GM18505 (cell line): ENCODE results near the gene SLC35F6.

ENCODE experiments used
- ATAC-seq: cut with Tn5 transposase; IDR thresholded peaks from one replicate; pipeline ENCODE4 v1.9.1; 2021; ENCODE audit not compliant: unreplicated experiment
- POLR2A ChIP-seq: IDR thresholded peaks from 4 replicates; pipeline ENCODE4 v1.6.1; 2011; ENCODE audit warnings: borderline replicate concordance; ENCODE audit not compliant: insufficient read depth, insufficient read length; ENCODE audit errors: extremely low read depth

The SLC35F6 gene

DNA sequence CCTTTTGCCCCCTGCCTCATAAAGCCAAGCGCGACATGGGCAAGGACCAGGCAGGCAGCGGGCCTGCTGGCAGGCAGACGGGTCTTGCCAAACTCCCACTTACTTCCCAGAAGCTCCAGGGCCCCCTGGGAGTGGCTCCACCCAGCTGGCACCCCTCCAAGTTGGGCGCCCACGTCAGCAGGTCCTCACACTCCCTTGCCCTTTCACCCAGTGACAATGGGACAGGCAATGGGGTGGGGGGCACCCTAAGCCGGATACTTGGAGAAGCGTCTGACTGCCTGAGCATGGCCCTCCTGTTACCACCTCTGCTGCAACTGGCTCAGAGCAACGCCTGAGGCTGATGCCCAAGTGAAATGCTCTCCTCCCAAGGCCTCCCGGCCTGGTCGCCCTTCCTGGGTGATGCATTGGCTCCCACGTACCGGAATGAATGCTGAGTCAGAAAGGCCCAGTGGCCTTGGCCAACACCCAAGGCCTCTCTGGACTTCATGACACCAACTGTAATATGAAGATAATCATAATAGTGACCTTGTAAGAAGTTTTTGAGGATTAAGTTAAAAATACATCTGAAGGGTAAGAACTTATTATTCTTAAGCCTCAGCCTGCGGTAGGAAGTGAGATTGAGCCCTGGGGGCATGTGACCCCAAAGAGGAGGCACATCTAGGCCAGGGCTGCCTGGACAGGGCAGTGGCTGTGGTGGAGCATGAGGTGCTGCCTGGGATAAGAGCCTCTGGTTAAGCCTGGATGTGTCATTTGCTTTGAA is 39.9 kb upstream of the SLC35F6 start:
- ATAC-seq = no peak
- no peak for TF ChIP-seq POLR2A

GRCh38 chr2:26724784-26725520 is 39.1 kb upstream of the SLC35F6 start:
- no peak for TF ChIP-seq POLR2A
- no peak for ATAC-seq

GRCh38 chr2:26725521-26725820 is 38.6 kb upstream of the SLC35F6 start:
- ATAC-seq = no peak
- no peak for TF ChIP-seq POLR2A

GRCh38 chr2:26726228-26726627 is 37.9 kb upstream of the SLC35F6 start:
- TF ChIP-seq POLR2A = no peak
- no peak for ATAC-seq

DNA sequence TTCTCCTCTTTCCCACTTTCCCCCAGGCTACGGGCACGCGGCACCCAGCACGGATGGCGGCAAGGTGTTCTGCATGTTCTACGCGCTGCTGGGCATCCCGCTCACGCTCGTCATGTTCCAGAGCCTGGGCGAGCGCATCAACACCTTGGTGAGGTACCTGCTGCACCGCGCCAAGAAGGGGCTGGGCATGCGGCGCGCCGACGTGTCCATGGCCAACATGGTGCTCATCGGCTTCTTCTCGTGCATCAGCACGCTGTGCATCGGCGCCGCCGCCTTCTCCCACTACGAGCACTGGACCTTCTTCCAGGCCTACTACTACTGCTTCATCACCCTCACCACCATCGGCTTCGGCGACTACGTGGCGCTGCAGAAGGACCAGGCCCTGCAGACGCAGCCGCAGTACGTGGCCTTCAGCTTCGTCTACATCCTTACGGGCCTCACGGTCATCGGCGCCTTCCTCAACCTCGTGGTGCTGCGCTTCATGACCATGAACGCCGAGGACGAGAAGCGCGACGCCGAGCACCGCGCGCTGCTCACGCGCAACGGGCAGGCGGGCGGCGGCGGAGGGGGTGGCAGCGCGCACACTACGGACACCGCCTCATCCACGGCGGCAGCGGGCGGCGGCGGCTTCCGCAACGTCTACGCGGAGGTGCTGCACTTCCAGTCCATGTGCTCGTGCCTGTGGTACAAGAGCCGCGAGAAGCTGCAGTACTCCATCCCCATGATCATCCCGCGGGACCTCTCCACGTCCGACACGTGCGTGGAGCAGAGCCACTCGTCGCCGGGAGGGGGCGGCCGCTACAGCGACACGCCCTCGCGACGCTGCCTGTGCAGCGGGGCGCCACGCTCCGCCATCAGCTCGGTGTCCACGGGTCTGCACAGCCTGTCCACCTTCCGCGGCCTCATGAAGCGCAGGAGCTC is 36.2 kb upstream of the SLC35F6 start:
- no peak for ATAC-seq
- TF ChIP-seq POLR2A = no peak

DNA sequence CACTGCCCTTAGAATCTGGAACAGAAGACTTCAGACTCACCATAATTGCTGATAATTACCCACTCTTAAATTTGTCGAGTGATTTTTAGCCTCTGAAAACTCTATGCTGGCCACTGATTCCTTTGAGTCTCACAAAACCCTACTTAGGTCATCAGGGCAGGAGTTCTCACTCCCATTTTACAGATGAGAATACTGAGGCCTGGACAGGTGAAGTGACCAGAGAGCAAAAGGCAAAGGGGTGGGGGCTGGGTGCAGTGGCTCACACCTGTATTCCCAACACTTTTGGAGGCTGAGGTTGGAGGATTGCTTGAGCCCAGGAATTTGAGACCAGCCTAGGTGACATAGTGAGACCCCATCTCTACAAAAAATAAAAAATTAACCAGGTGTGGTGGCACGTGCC is 34.8 kb upstream of the SLC35F6 start:
- ATAC-seq = no peak
- TF ChIP-seq POLR2A = no peak

GRCh38 chr2:26730549-26731344 is 33.3 kb upstream of the SLC35F6 start:
- TF ChIP-seq POLR2A = no peak
- ATAC-seq = no peak

DNA sequence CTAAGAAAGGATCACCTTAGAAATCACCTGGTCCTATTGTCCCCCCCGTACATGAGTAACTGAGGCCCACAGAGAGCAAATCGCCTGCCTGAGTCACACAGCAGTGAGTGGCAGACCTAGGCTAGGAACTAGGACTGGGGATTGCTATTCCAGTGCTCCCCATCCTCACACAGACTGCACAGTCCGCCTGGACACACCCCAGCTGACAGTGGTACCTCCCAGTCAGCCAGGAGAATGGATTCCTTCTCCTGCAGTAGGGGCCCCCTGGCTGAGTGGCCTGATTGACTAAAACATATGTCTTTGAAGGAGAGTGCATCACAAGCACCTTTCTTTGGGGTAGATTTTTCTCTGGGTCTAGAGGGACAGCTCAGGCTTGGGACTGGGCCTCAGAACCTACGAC is 32.4 kb upstream of the SLC35F6 start:
- TF ChIP-seq POLR2A = no peak
- no peak for ATAC-seq

DNA sequence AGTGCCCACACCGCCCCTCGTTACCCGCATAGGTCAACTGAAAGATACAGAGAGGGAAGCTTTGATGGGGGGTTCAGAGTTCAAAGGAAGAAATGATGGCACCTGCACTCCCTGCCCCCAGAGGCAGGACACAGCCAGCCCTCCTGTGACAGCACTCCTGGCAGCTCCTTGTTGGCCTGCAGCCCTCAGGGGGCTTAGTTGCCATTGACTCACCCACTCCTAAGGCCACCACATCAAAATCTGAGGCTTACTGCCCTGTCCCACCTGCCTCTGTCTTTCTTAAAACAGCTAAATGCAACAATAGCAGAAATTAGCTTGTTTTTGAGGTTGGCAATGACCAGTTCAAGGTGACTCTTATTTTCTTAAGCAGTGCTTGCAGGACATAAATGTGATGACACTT is 31.6 kb upstream of the SLC35F6 start:
- TF ChIP-seq POLR2A = no peak
- no peak for ATAC-seq

DNA sequence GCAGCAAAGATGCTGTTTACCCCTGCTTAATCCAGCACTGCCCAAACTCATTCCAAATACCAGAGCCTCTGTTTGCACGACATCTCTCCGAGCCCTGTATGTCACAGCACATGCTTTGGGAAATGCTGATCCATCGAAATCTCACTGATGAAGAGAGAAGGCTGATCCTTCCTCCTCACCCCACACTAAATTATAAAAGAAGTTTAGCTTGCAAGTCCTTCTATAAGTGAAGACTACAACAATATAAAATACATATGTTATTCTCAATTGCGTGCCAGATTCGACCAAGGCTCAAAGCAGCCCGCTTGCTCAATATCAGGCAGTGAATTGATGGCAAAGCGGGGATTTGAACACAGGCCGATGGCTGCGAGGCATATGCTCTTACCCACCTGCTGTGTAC is 30.7 kb upstream of the SLC35F6 start:
- no peak for ATAC-seq
- no peak for TF ChIP-seq POLR2A

GRCh38 chr2:26735097-26735496 is 29.0 kb upstream of the SLC35F6 start:
- ATAC-seq = no peak
- no peak for TF ChIP-seq POLR2A

DNA sequence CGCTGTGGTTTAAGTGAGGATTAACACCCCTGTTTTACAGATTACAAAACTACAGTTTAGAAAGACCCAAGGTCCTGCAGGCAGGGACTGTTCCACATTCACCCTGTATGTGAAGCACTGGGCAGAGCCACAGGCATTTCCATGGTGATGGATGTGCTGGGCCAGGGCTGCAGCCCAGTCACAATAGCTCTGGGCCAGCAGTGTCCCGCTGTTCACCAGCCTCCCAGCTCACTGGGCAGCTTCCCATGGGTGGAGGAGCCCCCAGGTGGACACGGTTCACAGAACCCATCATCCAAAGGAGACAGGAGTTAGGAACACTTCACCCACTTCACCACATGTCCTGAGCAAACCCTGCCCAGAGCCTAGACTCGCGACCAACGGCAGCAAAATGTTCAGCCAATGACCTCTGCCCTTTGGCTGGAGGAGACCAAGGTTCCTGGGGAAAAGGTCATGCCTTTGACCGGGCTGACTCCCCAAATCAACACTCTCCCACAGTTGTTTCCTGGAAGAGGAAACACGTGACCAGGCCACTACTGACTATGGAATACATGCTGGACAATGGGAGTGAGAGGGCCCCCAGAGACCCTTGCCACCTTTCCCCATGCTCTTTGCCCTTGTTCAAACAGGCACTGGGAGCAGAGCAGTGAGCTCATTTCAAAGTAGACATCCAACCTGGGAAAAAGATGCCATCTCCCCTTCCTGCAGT is 28.0 kb upstream of the SLC35F6 start:
- TF ChIP-seq POLR2A = no peak
- ATAC-seq = no peak
